Right atrium auricular region (tissue), 2 donors: ENCODE measurements around the gene FAM83B. TPM values are rescaled to one million over a fixed set of nuclear protein-coding genes. Genes with fewer than 3 reads are reported as not detected.

Experiments
- DNase-seq: peaks from one replicate; pipeline ENCODE4 v3.0.0-alpha.2; 2019; ENCODE audit warnings: low spot score
- H3K27ac ChIP-seq, 2 donors: fragments of 200-600 bp; sonication (generic); 1 replicate in 1 of 2; 2 replicates in 1 of 2; pipeline ENCODE4 v1.5.1; 2016 to 2019
- H3K27me3 ChIP-seq, 2 donors: fragments of 200-600 bp; sonication (generic); one replicate each; pipeline versions ENCODE4 v1.5.1 to v1.6.0; 2017 to 2019
- H3K36me3 ChIP-seq: fragments of 200-600 bp; sonication (generic); one replicate; pipeline ENCODE4 v1.5.1; 2016
- H3K4me1 ChIP-seq, 2 donors: fragments of 200-600 bp; sonication (generic); one replicate each; pipeline versions ENCODE4 v1.5.1 to v1.6.0; 2017 to 2019
- H3K4me3 ChIP-seq, 2 donors: fragments of 200-600 bp; sonication (generic); 1 replicate in 1 of 2; 2 replicates in 1 of 2; pipeline ENCODE4 v1.5.1; 2017 to 2019; ENCODE audit warnings: mild to moderate bottlenecking in 1 of 2, moderate library complexity in 1 of 2
- H3K9me3 ChIP-seq, 2 donors: fragments of 200-600 bp; sonication (generic); one replicate each; pipeline ENCODE4 v1.5.1; 2019
- CTCF ChIP-seq, 2 donors: fragments of 200-600 bp; sonication (generic); IDR thresholded peaks; one replicate each; pipeline ENCODE4 v1.5.1; 2019; ENCODE audit warnings: antibody characterized with exemption in 2 of 2
- total RNA-seq, 2 donors: library from RNA; depleted of rRNA; stranded (reverse); fragments of >200 nt; gene quantifications; one replicate each; pipeline ENCODE4 v1.1.0, GENCODE V29; 2016

The FAM83B gene
- total RNA-seq, 2 donors from 2014 or later: 8.9 to 19.6 TPM

DNA sequence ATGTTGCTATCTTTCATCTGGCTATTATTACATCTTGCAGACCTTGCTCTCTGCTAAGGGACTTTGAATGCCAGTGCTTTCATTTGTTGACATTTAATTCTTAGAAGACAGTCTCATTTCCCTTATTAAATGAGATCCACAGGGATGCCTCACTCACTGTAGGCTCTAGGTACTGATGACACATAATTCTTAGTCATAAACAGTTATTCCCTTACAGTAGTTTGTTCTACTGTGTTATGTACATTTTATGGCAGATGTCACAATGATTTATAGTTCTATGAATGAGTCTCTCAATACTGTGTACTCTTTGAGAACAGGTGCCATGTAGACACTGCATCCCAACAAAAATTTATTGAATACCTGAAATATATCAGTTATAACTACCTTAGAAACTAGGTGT lies 70.3 kb downstream of the FAM83B start:
- Histone ChIP-seq H3K36me3 (no peaks in the 10 kb centered on the region), H3K9me3 (no peaks in the 10 kb centered on the region)
- no peak for DNase-seq

DNA sequence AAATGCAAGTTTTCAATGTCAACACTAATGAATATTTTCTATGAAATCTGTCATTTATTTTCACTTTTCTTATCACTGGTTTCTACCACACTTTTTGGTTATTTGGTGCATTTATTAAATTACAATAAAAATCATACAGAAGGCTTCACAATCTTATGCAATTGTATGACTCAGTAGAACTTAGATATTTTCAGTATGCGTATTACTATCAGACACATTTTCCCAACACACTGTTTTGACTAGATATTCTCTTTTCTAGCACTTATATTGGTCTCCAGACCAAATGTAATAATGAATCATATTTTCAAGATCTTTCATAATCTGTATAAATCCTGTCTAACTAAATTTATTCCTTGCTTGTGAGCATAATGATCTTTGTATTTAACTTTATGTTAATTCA lies 74.1 kb downstream of the FAM83B start:
- Histone ChIP-seq H3K27ac (no peak overlapping the region), H3K27me3 (no peaks in the 10 kb centered on the region), H3K4me3 (no peak overlapping the region), H3K36me3 (no peaks in the 10 kb centered on the region), H3K9me3 (no peaks in the 10 kb centered on the region), H3K4me1 (no peaks in the 10 kb centered on the region)
- no peak for TF ChIP-seq CTCF (IDR thresholded peaks at IDR 0.05)
- no peak for DNase-seq

More for the DNA sequence above, 70.3 kb downstream of the FAM83B start:
- H3K4me1 ChIP-seq: no peaks in the 10 kb centered on the region
- no peaks in the 10 kb centered on the region for H3K27me3 ChIP-seq
- H3K4me3 ChIP-seq: no peak overlapping the region
- no peak for TF ChIP-seq CTCF (IDR thresholded peaks at IDR 0.05)
- H3K27ac ChIP-seq: no peak overlapping the region

- no peaks in the 10 kb centered on the region for H3K27me3 ChIP-seq
- H3K9me3 ChIP-seq: no peaks in the 10 kb centered on the region
Observed at GRCh38 chr6:54921891-54922290, 75.3 kb downstream of the FAM83B start.

DNA sequence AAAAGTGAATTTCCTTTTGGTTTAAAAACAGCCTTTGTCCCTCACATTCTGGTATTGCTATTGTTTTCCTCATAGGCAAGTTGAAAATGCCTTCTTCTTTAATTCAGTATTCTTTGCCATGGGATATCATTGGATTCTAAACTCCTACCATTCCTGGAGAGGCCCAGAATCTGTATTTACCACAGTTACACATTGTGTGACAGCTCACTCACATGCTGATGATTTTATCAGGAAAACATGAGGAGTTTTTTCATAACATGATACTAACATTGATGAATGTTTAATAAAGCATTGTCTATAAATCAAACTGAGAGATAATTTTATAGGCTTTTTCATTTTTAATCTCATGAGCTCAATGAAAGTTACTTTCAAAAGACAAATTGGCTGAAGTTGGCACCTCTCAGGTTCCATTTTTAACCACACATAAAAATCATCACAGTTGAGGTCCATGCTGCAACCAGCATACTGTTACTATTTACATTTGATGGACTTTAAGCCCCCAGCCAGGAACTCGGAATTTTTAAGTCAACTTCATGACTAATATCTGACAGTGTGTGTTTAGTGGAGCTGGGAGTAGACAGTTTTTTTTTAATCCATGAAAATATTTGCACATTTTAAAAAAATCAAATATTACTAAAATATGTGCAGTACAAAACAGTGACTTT lies 82.8 kb downstream of the FAM83B start:
- Histone ChIP-seq H3K27me3 (no peaks in the 10 kb centered on the region), H3K4me1 (no peaks in the 10 kb centered on the region), H3K36me3 (no peaks in the 10 kb centered on the region), H3K4me3 (no peak overlapping the region), H3K27ac (no peak overlapping the region), H3K9me3 (peaks cover 0 to 13% of the 10 kb centered on the region in 2 donors)
- no peak for TF ChIP-seq CTCF (IDR thresholded peaks at IDR 0.05)
- DNase-seq: no peak

More at GRCh38 chr6:54921891-54922290, 75.3 kb downstream of the FAM83B start:
- no peaks in the 10 kb centered on the region for H3K4me1 ChIP-seq
- no peak for DNase-seq
- H3K36me3 ChIP-seq: no peaks in the 10 kb centered on the region
- H3K4me3 ChIP-seq: no peak overlapping the region
- no peak for TF ChIP-seq CTCF (IDR thresholded peaks at IDR 0.05)
- H3K27ac ChIP-seq: no peak overlapping the region

- no peak for DNase-seq
- Histone ChIP-seq H3K27ac (no peak overlapping the region), H3K4me3 (no peak overlapping the region), H3K27me3 (no peaks in the 10 kb centered on the region), H3K36me3 (no peaks in the 10 kb centered on the region), H3K9me3 (peaks cover 0 to 13% of the 10 kb centered on the region in 2 donors), H3K4me1 (no peaks in the 10 kb centered on the region)
- no peak for TF ChIP-seq CTCF (IDR thresholded peaks at IDR 0.05)
Observed at GRCh38 chr6:54932622-54933021, 86.1 kb downstream of the FAM83B start.

GRCh38 chr6:54935739-54936138 lies 89.2 kb downstream of the FAM83B start:
- Histone ChIP-seq H3K9me3 (peaks cover 0 to 13% of the 10 kb centered on the region in 2 donors), H3K27ac (no peak overlapping the region), H3K27me3 (no peaks in the 10 kb centered on the region), H3K4me3 (no peak overlapping the region), H3K4me1 (no peaks in the 10 kb centered on the region), H3K36me3 (no peaks in the 10 kb centered on the region)
- no peak for TF ChIP-seq CTCF (IDR thresholded peaks at IDR 0.05)
- DNase-seq: no peak
